Colon (tissue), 2 donors: ENCODE results near the gene PTPRN2.
"Not testable (repeated sequence)": the region's sequence is repeated elsewhere in the genome, so short reads cannot be mapped to it uniquely, and the experiment has no call there.

Experiments used
- FAIRE-seq: peaks from 2 replicates; lab custom pipeline; 2012; peaks lifted over from hg19 to GRCh38; lab: Jason Lieb, UNC
- donor health status: control.
- donor health status: control.

The PTPRN2 gene

GRCh38 chr7:158516524-158516923, 71.1 kb downstream of the PTPRN2 start:
- FAIRE-seq: no peak

- FAIRE-seq: no peak
Measured at GRCh38 chr7:158512869-158513268, 74.8 kb downstream of the PTPRN2 start.

GRCh38 chr7:158512042-158512441, 75.6 kb downstream of the PTPRN2 start:
- no peak for FAIRE-seq

GRCh38 chr7:158508802-158509385, 78.7 kb downstream of the PTPRN2 start:
- FAIRE-seq: no peak

GRCh38 chr7:158508321-158508720, 79.3 kb downstream of the PTPRN2 start:
- FAIRE-seq: not testable (repeated sequence)

GRCh38 chr7:158507917-158508316, 79.7 kb downstream of the PTPRN2 start:
- FAIRE-seq: no peak

- not testable (repeated sequence) for FAIRE-seq
Measured at GRCh38 chr7:158507175-158507574, 80.4 kb downstream of the PTPRN2 start.

GRCh38 chr7:158506626-158507025, 81.0 kb downstream of the PTPRN2 start:
- FAIRE-seq: no peak

GRCh38 chr7:158505683-158506082, 81.9 kb downstream of the PTPRN2 start:
- FAIRE-seq: no peak

GRCh38 chr7:158502068-158502750, 85.4 kb downstream of the PTPRN2 start:
- no peak for FAIRE-seq

- FAIRE-seq: no peak
Measured at GRCh38 chr7:158501393-158502067, 86.1 kb downstream of the PTPRN2 start.

GRCh38 chr7:158500651-158501052, 87.0 kb downstream of the PTPRN2 start:
- FAIRE-seq: no peak

GRCh38 chr7:158499082-158499455, 88.6 kb downstream of the PTPRN2 start:
- FAIRE-seq: no peak

- no peak for FAIRE-seq
Measured at GRCh38 chr7:158498443-158499081, 89.1 kb downstream of the PTPRN2 start.

GRCh38 chr7:158497627-158498026, 90.0 kb downstream of the PTPRN2 start:
- no peak for FAIRE-seq

GRCh38 chr7:158495786-158496185, 91.8 kb downstream of the PTPRN2 start:
- FAIRE-seq: no peak

- FAIRE-seq: no peak
Measured at GRCh38 chr7:158495216-158495615, 92.4 kb downstream of the PTPRN2 start.

- no peak for FAIRE-seq
Measured at GRCh38 chr7:158494643-158495042, 93.0 kb downstream of the PTPRN2 start.

- FAIRE-seq: no peak
Measured at GRCh38 chr7:158494162-158494586, 93.4 kb downstream of the PTPRN2 start.

GRCh38 chr7:158492367-158492764, 95.3 kb downstream of the PTPRN2 start:
- FAIRE-seq: no peak

- no peak for FAIRE-seq
Measured at GRCh38 chr7:158491094-158491493, 96.5 kb downstream of the PTPRN2 start.

- FAIRE-seq: no peak
Measured at GRCh38 chr7:158490171-158490782, 97.3 kb downstream of the PTPRN2 start.
